ENCODE data around the gene DNAL4. TPM values are rescaled to one million over a fixed set of nuclear protein-coding genes. Genes with fewer than 3 reads are reported as not detected.

The DNAL4 gene
- total RNA-seq, 1 donor from 2014 or later: 21.3 TPM

GRCh38 chr22:38826801-38827200 lies 32.9 kb upstream of the DNAL4 start:
- intact Hi-C loops (cut with DNase I): no loop called here
- Histone ChIP-seq H3K27me3 (ENCODE audit: low read depth) (no peaks in the 10 kb centered on the region), H3K4me3 (no peak overlapping the region), H3K36me3 (no peaks in the 10 kb centered on the region), H3K4me1 (no peaks in the 10 kb centered on the region), H3K27ac (no peak overlapping the region), H3K9me3 (no peaks in the 10 kb centered on the region)
- TF ChIP-seq CTCF (IDR thresholded peaks at IDR 0.05): no peak
- DNase-seq (peak; percentile 19), ATAC-seq (no peak)

DNA sequence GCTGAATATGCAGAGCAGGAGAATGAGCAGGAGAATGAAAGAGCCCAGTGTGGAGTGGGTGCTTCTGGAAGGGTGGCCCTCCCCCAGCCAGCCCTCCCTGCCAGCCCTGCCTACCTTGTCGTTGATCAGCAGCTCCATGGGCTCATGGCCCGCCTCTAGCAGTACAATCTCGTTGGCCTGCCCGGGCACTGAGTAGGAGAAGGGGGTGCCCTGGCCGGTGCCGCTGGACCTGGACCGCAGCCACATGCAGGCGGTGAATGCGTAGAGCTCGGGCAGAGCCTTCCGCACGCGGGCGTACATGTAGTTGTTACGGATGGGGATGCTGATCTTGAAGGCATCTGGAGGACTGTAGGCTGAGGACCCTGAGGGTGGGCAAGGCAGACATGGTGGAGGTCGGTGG lies 32.4 kb upstream of the DNAL4 start:
- no peak for TF ChIP-seq CTCF (IDR thresholded peaks at IDR 0.05)
- ATAC-seq: no peak
- intact Hi-C loops (cut with DNase I): no loop called here
- Histone ChIP-seq H3K9me3 (no peaks in the 10 kb centered on the region), H3K4me1 (no peaks in the 10 kb centered on the region), H3K27ac (no peak overlapping the region), H3K4me3 (no peak overlapping the region), H3K36me3 (no peaks in the 10 kb centered on the region), H3K27me3 (ENCODE audit: low read depth) (no peaks in the 10 kb centered on the region)
- DNase-seq: peak; percentile 41

GRCh38 chr22:38824585-38824984 lies 30.6 kb upstream of the DNAL4 start:
- intact Hi-C loops (cut with DNase I): no loop called here
- H3K27me3 ChIP-seq (ENCODE audit: low read depth): no peaks in the 10 kb centered on the region
- no peak overlapping the region for H3K27ac ChIP-seq
- H3K36me3 ChIP-seq: no peaks in the 10 kb centered on the region
- DNase-seq (peak; percentile 60), ATAC-seq (peak; percentile 74 to 82)
- no peaks in the 10 kb centered on the region for H3K4me1 ChIP-seq
- no peak overlapping the region for H3K4me3 ChIP-seq
- no peaks in the 10 kb centered on the region for H3K9me3 ChIP-seq
- peak; percentile 28 for TF ChIP-seq CTCF (IDR thresholded peaks at IDR 0.05)

DNA sequence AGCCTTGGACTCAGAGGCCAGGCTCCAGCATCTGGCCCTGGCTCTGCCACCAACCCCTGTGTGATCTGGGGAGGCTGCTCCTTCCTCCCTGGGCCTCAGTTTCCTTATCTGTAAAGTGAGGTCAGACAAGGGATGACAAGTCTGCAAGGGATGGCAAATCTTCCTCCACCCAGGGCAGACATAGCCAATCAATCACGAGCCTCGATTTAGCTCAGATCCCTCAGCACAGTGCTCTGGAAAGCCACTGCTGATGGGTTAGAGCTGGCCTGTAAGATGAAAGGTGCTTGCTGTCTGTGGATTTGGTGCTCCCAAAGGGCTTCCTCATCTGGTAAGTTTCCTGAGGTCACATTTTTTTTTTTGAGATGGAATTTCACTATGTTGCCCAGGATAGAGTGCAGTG lies 29.7 kb upstream of the DNAL4 start:
- no peak for TF ChIP-seq CTCF (IDR thresholded peaks at IDR 0.05)
- DNase-seq (no peak), ATAC-seq (no peak)
- Histone ChIP-seq H3K27ac (no peak overlapping the region), H3K4me1 (no peaks in the 10 kb centered on the region), H3K27me3 (ENCODE audit: low read depth) (no peaks in the 10 kb centered on the region), H3K4me3 (no peak overlapping the region), H3K9me3 (no peaks in the 10 kb centered on the region), H3K36me3 (no peaks in the 10 kb centered on the region)
- intact Hi-C loops (cut with DNase I): no loop called here

DNA sequence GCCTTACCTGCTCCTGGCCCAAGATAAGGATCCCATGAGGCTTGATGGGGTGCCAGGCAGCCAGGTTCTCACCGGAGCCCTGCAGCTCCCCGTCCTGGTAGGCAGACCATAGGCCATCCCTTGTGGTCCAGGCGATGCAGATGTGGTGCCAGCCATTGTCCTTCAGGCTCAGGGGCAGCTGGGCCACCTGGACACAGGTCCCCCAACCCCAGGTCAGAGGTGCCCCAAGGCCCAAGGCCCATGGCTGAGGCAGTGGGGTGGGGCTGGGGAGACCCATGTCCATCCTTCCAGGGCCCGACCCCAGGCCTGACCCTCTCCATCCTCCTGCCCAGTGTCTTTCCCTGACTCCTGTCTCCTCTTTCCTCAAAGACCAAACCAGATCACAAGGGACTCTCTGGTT lies 29.1 kb upstream of the DNAL4 start:
- Histone ChIP-seq H3K27me3 (ENCODE audit: low read depth) (no peaks in the 10 kb centered on the region), H3K27ac (no peak overlapping the region), H3K4me3 (no peak overlapping the region), H3K36me3 (no peaks in the 10 kb centered on the region), H3K9me3 (no peaks in the 10 kb centered on the region), H3K4me1 (no peaks in the 10 kb centered on the region)
- no peak for DNase-seq
- no peak for TF ChIP-seq CTCF (IDR thresholded peaks at IDR 0.05)
- no peak for ATAC-seq
- intact Hi-C loops (cut with DNase I): no loop called here

- intact Hi-C loops (cut with DNase I): no loop called here
- TF ChIP-seq CTCF (IDR thresholded peaks at IDR 0.05): no peak
- no peaks in the 10 kb centered on the region for H3K27me3 ChIP-seq (ENCODE audit: low read depth)
- no peak for DNase-seq
- H3K4me3 ChIP-seq: no peak overlapping the region
- no peak for ATAC-seq
- H3K9me3 ChIP-seq: no peaks in the 10 kb centered on the region
- no peak overlapping the region for H3K27ac ChIP-seq
- H3K36me3 ChIP-seq: no peaks in the 10 kb centered on the region
- H3K4me1 ChIP-seq: no peaks in the 10 kb centered on the region
Observed at GRCh38 chr22:38820020-38820419, 26.1 kb upstream of the DNAL4 start.
